HEK293 (cell line): Measurements from ENCODE around the gene SYNM.

Source experiments
- IKZF3 ChIP-seq: fragments of 450-650 bp; IDR thresholded peaks from 2 replicates; pipeline ENCODE4 v1.5.0; 2018; ENCODE audit warnings: missing biosample characterization, mild to moderate bottlenecking, missing genetic modification characterization, moderate library complexity
- KLF1 ChIP-seq: fragments of 450-650 bp; formaldehyde crosslinking; IDR thresholded peaks from 2 replicates; pipeline ENCODE4 v1.5.1; 2016; ENCODE audit warnings: missing biosample characterization, missing genetic modification characterization
- REST ChIP-seq: fragments of 450-650 bp; formaldehyde crosslinking; IDR thresholded peaks from 2 replicates; pipeline ENCODE4 v1.5.1; 2016; ENCODE audit warnings: missing biosample characterization, missing genetic modification characterization
- SP2 ChIP-seq: fragments of 450-650 bp; formaldehyde crosslinking; IDR thresholded peaks from 2 replicates; pipeline ENCODE4 v1.5.1; 2016; ENCODE audit warnings: missing biosample characterization, missing genetic modification characterization
- ZBTB44 ChIP-seq: fragments of 450-650 bp; IDR thresholded peaks from 2 replicates; pipeline ENCODE4 v1.5.1; 2018; ENCODE audit warnings: missing biosample characterization, mild to moderate bottlenecking, missing genetic modification characterization
- ZFP3 ChIP-seq: fragments of 450-650 bp; formaldehyde crosslinking; IDR thresholded peaks from 2 replicates; pipeline ENCODE4 v1.5.1; 2016; ENCODE audit warnings: low read depth, missing biosample characterization, missing genetic modification characterization
- ZNF121 ChIP-seq: fragments of 450-650 bp; formaldehyde crosslinking; IDR thresholded peaks from 2 replicates; pipeline ENCODE4 v1.5.1; 2016; ENCODE audit warnings: missing biosample characterization, missing genetic modification characterization
- ZNF274 ChIP-seq, 2 experiments: fragments of 200-500 bp in 1 of 2; fragments of 450-650 bp in 1 of 2; sonication (Bioruptor generic) in 1 of 2; formaldehyde crosslinking in 1 of 2; IDR thresholded peaks; 2 replicates each; pipeline versions ENCODE4 v1.5.1 to v1.6.1; 2014 to 2016; ENCODE audit warnings: borderline replicate concordance in 1 of 2, inconsistent platforms in 1 of 2, low read length in 1 of 2, missing biosample characterization in 1 of 2, missing genetic modification characterization in 1 of 2
- ZNF433 ChIP-seq: fragments of 450-650 bp; formaldehyde crosslinking; IDR thresholded peaks from 2 replicates; pipeline ENCODE4 v1.5.1; 2016; ENCODE audit warnings: missing biosample characterization, missing genetic modification characterization, low read depth
- TF ChIP-seq, protein P1 (sequence below): fragments of 450-650 bp; formaldehyde crosslinking; IDR thresholded peaks from 2 replicates; pipeline ENCODE4 v1.5.1; 2016; ENCODE audit warnings: missing biosample characterization, missing genetic modification characterization

- TF ChIP-seq, protein P1, sequence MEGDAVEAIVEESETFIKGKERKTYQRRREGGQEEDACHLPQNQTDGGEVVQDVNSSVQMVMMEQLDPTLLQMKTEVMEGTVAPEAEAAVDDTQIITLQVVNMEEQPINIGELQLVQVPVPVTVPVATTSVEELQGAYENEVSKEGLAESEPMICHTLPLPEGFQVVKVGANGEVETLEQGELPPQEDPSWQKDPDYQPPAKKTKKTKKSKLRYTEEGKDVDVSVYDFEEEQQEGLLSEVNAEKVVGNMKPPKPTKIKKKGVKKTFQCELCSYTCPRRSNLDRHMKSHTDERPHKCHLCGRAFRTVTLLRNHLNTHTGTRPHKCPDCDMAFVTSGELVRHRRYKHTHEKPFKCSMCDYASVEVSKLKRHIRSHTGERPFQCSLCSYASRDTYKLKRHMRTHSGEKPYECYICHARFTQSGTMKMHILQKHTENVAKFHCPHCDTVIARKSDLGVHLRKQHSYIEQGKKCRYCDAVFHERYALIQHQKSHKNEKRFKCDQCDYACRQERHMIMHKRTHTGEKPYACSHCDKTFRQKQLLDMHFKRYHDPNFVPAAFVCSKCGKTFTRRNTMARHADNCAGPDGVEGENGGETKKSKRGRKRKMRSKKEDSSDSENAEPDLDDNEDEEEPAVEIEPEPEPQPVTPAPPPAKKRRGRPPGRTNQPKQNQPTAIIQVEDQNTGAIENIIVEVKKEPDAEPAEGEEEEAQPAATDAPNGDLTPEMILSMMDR (tag by site-specific recombination) = no peak
- TF ChIP-seq ZBTB44 = no peak
- no peak for TF ChIP-seq SP2 (tag by site-specific recombination)
- no peak for TF ChIP-seq ZNF121
- TF ChIP-seq ZFP3 = no peak
- no peak for TF ChIP-seq ZNF274 (IDR thresholded peaks at IDR 0.05; ENCODE audit: low read length)
- TF ChIP-seq ZNF274 (tag by site-specific recombination; IDR thresholded peaks at IDR 0.05; ENCODE audit: borderline replicate concordance) = no peak
- TF ChIP-seq REST (tag by site-specific recombination) = no peak
- no peak for TF ChIP-seq IKZF3 (tag by site-specific recombination)
- no peak for TF ChIP-seq ZNF433 (tag by site-specific recombination)
- no peak for TF ChIP-seq KLF1 (tag by site-specific recombination)
Observed at GRCh38 chr15:99157456-99157855, 52.6 kb downstream of the SYNM start.
